Measurements from ENCODE around the gene AMOT.

- TF ChIP-seq RAD21 (IDR thresholded peaks at IDR 0.05; ENCODE audit: low read depth) = no peak
- no peak for TF ChIP-seq REST (IDR thresholded peaks at IDR 0.05; ENCODE audit: low read depth)
- TF ChIP-seq MAX (IDR thresholded peaks at IDR 0.05) = no peak
- TF ChIP-seq ZBTB7A (IDR thresholded peaks at IDR 0.05; ENCODE audit: low read depth) = no peak
- TF ChIP-seq TAF1 (IDR thresholded peaks at IDR 0.05; ENCODE audit: low read depth) = no peak
- no peak for TF ChIP-seq TEAD4 (IDR thresholded peaks at IDR 0.05)
- no peak for TF ChIP-seq EP300 (IDR thresholded peaks at IDR 0.05; ENCODE audit: borderline replicate concordance)
- no peak for TF ChIP-seq USF1 (IDR thresholded peaks at IDR 0.05)
- no peak for TF ChIP-seq FOXM1 (IDR thresholded peaks at IDR 0.05; ENCODE audit: borderline replicate concordance, low read depth)
- no peak for TF ChIP-seq CREB1 (IDR thresholded peaks at IDR 0.05; ENCODE audit: low read depth)
- TF ChIP-seq EGR1 (IDR thresholded peaks at IDR 0.05) = no peak
These were observed 23.2 kb upstream of the AMOT start for GRCh38 chrX:112863850-112864249.
